GM18520 (cell line): ENCODE measurements around the gene NELL1.
"Not testable (repeated sequence)": the region's sequence is repeated elsewhere in the genome, so short reads cannot be mapped to it uniquely, and the experiment has no call there.

Experiments used
- ATAC-seq: cut with Tn5 transposase; IDR thresholded peaks from one replicate; pipeline ENCODE4 v1.9.1; 2021; ENCODE audit not compliant: unreplicated experiment

Gene NELL1

GRCh38 chr11:20762116-20762844, 92.9 kb downstream of the NELL1 start:
- no peak for ATAC-seq

- no peak for ATAC-seq
Measured at GRCh38 chr11:20762980-20763379, 93.6 kb downstream of the NELL1 start.

DNA sequence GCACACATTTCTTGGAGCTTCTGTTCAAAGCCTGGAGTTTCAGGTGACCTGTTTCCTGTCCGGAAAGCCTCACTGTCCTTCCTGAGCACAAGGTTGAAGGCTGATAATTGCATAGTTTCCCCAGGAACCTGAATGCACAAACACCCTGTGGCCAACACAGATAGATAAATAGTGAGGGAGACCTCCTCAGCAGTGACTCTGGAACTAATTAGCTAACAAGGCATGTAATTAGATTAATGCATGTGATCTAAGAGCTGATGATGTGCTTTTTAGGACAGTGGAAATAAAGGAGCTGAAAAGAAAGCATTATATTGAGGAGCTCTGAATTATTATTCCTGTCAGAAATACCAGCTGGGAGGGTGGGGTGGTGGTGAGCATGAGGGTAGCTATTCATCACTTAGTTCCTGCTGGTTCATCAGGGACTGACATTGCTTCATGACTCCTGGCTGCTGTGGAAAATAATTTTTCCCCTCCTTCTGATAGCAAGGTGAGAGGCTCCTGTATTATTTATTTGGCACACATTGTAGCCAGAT, 101.1 kb downstream of the NELL1 start:
- no peak for ATAC-seq

DNA sequence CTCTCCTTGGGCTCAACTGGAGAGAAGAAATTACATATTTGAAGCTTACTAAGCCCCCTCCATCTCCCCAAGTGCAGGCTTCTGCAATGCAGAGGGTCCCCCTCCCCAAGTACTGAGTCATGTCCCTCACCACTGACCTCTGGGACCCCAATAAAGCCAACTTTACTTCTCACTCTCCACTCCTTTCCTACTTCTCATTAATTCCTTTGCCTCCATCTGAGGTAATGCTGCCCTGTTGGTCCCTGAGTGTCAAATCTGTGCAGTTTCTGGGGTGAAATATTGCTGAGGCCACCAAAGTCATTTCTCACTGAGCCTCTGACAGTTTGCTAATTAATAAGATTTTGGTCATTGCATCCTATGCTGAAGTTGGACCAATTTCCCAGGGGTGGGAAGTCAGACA, 101.6 kb downstream of the NELL1 start:
- no peak for ATAC-seq

- no peak for ATAC-seq
Measured at GRCh38 chr11:20771681-20772080, 102.3 kb downstream of the NELL1 start.

DNA sequence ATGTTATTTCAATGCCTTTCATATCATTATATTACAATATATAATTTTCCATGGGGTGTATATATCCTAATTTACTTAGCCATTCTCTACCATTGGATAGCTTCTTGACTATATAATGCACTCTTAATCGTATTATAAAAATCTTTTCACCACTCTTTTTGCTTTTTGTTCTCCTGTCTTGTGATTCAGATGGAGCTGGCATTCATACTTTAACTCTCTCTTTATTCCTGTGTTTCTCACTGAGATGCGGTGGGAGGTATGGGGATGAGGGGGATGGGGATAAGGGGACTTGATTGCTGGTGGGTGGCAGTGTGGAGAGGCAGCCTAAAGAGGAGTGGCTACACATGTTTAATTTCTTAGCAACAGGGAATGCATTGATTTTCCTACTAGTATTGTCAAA, 105.9 kb downstream of the NELL1 start:
- ATAC-seq, result no peak

- ATAC-seq, result no peak
Measured at GRCh38 chr11:20782775-20783174, 113.4 kb downstream of the NELL1 start.

GRCh38 chr11:20783220-20783619, 113.8 kb downstream of the NELL1 start:
- no peak for ATAC-seq

DNA sequence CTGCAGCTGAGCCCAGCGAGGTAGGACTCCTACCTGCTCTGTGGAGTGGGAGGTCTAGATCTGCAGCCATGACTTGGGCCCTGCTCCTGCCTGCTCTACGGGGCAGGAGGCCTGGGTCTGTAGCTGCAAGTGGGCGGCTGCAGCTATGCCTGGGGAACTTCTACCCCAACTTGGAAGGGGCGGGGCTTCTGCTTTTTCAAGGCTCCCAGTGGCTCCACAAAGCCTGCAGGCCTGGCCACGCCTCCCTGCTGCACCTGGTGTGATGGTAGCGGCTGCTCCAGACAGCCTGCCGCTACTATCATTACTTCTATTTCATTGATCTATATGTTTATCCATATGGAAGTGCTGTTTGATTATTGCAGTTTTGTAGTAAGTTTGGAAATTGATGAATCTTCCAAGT, 121.2 kb downstream of the NELL1 start:
- ATAC-seq, result no peak

DNA sequence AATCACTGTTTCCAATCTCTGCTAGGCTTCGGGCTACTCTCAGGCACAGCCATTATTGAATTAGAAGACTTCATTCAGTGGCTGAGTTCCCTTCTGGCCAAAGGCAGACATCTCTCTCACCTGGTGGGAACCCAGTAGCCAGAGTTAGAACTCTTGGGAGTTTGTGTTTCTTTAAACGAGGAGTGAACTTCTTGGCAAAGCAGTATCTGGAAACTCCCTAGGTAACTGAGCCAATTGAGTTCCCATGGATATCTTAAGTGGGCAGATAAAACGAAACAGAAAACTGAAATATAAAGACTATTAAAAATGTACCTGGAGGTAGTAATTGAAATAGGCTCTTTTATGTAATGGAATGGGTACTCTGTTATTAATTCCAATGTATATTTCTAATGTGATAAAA, 125.6 kb downstream of the NELL1 start:
- ATAC-seq, result no peak

- ATAC-seq, result no peak
Measured at GRCh38 chr11:20808328-20808727, 138.9 kb downstream of the NELL1 start.

GRCh38 chr11:20821046-20821445, 151.7 kb downstream of the NELL1 start:
- no peak for ATAC-seq

DNA sequence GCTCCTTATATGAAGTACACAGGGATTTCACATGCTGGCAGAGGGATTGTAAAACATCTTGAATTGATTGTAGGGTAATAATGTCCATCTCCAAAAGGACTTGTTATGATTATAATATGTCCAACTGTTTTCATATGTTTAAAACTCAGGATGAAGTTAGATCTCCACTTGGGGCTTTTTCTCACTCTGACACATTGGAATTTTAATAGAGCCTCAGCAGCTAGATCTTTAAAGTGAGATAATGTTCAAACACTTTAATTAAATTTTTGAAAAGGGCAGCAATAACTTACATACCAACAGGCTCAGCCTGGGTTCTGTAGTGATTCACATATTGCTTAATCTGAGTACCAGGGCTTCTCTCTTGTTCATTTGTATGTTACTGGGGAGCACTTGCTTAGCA, 152.1 kb downstream of the NELL1 start:
- ATAC-seq, result no peak

DNA sequence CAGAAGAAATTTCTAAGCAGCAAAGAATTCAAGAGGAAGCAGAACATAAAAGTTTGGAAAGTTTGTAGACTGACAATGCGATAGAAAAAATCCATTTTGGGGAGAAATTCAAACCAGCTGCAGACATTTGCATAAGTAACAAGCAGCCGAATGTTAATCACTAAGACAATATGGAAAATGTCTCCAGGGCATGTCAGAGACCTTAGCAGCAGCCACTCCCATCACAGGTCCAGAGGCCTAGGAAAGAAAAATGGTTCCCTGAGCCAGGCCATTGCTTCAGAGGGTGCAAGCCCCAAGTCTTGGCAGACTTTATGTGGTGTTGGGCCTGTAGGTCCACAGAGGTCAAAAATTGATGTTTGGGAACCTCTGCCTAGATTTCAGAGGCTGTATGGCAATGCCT, 155.4 kb downstream of the NELL1 start:
- ATAC-seq, result no peak

DNA sequence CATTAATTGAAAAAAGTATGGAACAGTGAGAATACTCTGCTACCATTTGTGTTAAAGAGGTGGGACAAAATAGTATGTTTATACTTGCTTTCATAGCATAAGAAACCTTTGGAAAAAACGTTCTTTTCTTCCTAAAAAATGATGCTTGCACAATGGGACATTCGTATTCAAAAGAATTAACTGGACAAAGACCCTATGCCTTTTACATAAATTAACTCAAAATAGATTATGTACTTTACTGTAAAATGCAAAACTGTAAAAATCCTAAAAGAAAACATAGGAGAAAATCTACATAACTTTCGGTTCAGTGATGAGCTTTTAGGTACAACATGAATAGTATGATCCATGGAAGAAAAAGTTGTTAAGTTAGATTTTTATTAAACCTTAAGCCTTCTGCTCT, 166.2 kb downstream of the NELL1 start:
- ATAC-seq, result no peak

DNA sequence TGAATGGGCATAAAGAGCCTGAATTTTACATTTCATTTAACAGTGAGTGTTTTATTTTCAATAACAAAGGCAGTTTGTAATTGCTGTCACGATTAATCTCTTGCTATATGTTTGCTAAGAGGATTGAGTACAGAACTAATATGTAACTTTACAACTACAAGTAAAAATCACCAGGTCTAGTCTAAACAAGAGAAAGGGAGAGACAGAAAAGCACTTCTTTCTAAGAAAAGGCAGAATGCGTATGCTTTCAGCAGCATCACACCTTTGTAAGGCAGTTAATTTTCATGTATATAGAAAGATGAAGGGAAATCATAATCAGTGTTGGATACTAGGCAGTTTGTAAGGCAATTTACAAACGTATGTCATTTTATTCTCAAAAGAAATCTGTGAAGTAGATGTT, 169.8 kb downstream of the NELL1 start:
- ATAC-seq, result no peak

DNA sequence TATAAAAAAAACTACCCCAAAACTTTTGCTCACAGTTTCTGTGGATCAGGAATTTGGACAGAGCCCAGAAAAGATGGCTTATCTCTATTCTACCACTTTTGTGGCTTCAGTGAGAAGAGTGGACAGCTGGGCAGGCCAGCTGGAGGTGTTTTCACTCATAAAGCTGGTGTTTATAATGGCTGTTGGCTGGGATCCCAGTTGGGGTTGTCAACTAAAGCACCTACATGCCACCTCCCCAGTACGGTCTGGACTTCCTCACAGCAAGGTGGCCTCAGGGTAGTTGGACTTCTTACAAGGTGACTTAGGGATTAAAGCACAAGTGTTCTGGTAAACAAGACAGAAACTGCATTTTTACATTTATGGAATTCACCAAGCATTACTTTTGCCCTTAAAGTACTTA, 171.0 kb downstream of the NELL1 start:
- no peak for ATAC-seq

GRCh38 chr11:20844216-20844615, 174.8 kb downstream of the NELL1 start:
- no peak for ATAC-seq

GRCh38 chr11:20844630-20845029, 175.2 kb downstream of the NELL1 start:
- ATAC-seq, result no peak

- no peak for ATAC-seq
Measured at GRCh38 chr11:20854215-20854955, 185.0 kb downstream of the NELL1 start.

DNA sequence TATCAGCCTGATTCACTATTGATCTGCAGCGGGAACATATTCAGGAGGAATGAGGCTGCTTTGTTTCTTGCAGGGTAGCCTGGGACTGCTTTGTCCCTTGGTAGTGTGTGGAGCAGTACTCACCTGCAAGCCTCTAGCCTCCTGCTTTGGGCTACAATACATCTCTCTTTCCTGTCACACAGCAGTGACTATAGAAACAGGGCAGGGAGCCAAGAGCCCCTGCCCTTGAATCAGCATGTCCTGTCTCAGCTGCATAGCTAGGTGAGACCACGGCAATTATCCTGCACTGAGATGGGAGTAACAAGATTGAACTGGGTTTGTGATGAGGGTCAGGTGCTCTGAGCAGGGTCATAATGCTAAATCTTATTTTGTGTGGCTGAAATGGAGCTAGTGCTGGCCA, 191.9 kb downstream of the NELL1 start:
- no peak for ATAC-seq

GRCh38 chr11:20862263-20862662, 192.9 kb downstream of the NELL1 start:
- ATAC-seq, result not testable (repeated sequence)
